HG02938 (cell line): ENCODE measurements around the gene JADE2.
"Not testable (repeated sequence)": the region's sequence is repeated elsewhere in the genome, so short reads cannot be mapped to it uniquely, and the experiment has no call there.

Experiments
- ATAC-seq: cut with Tn5 transposase; IDR thresholded peaks from one replicate; pipeline ENCODE4 v1.9.1; 2021; ENCODE audit warnings: mild to moderate bottlenecking, moderate library complexity; ENCODE audit not compliant: unreplicated experiment

Gene JADE2

DNA sequence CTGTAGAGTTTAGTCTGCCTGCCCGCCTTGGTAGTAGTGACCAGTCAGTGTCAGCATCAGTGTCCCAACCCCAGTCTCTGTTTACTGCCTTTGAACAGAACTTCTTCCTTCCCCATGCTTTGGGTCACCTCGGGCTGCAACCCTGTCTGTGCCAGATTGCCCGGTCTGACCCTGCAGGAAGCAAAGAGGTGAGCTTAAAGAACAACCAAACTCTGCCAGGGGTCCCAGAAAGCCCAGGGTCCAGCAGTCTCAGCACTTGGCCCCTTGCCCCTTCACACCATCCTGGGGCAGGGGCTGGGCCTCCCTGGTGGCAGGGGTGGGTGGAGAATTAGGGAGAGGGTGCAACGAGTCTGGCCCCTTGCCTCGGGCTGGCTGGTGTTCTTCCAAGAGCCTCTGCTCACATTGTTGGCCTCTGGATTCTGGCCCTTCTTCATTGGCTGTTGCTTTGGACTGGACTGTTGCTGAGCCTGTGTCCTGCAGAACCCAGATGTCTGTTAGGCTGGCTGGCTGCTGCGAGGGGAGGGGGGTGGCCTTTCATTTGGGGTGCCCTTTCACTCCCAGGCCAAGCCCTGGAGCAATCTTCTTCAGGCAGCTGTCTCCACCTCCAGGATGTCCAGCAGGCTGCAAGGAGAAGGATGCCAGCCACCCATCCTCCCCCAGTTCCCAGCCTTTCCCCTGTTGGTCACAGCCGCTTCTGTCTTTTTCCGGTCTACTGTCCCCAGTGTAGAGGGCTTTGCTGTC, 55.9 kb downstream of the JADE2 start:
- ATAC-seq: no peak

DNA sequence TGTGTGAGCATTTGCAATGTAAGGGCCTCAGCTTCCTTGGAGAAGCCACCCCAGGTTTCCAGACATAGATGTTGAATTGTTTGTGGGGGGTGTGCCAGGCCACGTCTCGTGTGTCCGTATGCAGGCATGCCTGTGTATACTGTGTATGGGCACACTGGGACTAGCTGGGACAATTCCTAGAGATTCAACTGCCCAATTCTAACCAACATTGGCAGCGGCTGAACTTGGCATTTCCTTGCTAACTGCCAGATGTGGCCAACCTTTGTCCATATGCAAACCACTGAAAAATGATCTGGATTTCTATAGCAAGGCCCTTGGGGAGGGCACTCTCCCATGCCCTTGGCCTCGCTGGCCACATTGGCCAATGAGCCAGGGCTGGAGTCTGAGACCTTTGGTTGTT, 56.8 kb downstream of the JADE2 start:
- no peak for ATAC-seq

DNA sequence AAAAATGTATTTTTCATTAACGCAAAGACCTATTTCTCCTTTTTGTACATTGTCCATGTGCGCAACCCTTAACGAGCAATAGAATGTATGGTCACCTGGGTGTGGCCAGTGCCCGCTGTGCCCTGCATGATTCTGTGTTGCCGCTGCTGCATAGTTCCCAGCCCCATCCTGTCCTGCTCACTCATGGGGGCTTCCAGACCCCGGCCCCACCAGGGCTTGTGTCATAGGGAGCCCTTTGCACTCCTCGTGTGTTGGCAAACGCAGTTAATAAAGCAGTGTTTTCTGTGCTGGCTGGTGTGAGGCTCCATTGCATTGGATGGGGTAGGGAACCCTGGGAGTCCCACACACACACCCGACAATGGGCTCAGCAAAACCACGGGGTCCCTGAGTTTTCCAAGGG, 57.5 kb downstream of the JADE2 start:
- no peak for ATAC-seq

DNA sequence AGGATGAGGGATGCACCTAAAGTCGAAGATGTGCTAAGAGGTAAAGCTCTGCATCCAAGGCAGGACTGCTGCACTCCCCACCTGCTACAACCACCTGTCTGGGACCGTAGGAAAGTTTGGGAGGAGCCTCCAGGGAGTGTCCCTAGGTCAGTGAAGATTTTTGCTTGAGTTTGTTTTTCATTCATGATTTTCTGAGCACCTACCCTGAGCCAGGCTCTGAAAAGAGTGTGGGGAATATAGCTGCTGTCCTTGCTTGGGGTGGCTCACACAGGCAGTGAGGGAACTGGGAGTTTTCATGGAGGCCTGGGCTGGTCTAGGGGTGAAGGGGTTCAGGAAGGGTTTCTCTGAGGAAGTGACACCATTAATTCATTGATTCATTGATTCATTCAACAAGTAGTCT, 58.3 kb downstream of the JADE2 start:
- ATAC-seq: no peak

DNA sequence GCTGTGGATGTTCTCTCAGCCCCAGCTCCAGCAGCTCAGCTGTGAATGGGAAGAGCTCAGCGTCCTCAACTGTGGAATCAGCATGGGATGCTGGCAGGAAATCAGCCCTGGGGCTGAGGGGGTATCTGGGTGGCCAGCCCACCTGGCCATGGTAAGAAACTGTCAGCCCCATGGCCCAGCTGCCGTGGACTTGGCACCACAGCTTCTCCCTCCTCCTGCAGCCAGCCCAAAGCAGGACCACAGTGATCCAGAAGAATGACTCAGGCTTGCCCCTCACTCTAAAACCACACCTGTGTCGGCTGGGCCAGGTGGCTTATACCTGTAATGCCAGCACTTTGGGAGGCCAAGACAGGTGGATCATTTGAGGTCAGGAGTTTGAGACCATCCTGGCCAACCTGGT, 59.2 kb downstream of the JADE2 start:
- no peak for ATAC-seq

DNA sequence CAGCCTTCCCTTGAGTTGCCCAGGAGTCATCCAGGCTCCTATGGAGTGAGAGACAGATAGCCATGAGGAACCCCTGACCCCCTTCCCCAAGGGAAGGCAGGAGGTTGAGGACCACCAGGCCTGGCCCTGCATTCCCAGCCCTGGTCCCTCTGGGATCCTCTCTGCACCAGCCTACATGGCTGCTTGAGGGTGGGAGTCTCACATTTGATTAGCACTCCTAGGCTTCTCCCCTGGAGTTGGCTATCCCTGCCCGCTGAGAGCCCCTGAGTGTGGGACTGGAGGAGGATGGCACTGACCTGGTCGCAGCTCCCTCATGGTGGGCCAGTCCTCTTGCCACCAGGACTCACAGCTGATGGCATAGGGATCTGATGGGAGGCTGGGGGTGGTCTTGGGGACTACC, 60.5 kb downstream of the JADE2 start:
- no peak for ATAC-seq

DNA sequence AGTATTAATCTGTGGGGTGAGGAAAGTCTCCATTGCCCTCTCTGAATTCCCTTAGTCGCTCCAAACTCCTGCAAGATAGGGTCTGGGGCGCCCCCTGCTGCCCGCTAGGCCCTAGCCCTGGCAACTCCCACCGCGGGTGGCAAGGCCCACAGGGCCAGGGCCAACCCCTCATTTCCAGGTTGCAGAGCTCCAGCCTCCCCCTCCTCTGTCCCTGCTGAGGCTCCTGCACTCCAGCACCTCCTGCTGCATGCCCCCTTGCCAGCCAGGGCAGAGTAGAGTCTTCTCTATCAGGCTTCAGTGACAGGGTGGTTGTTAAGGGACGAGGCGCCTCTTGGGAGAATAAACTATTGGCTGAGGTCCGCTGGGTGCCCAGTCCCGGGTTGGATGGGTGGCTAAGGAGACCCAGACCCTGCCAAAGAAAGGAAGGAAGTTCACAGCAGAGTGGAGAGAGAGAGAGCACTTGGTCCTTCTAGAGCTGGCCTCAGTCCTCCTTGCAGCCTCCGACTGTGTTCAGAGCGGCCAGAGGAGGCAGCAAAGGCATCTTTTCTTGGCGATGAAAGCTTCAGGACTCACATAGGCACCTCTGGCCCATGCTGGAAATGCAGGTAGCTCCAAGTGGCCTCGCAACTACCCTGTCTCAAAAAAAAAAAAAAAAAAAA, 61.5 kb downstream of the JADE2 start:
- peak; percentile 90 for ATAC-seq

DNA sequence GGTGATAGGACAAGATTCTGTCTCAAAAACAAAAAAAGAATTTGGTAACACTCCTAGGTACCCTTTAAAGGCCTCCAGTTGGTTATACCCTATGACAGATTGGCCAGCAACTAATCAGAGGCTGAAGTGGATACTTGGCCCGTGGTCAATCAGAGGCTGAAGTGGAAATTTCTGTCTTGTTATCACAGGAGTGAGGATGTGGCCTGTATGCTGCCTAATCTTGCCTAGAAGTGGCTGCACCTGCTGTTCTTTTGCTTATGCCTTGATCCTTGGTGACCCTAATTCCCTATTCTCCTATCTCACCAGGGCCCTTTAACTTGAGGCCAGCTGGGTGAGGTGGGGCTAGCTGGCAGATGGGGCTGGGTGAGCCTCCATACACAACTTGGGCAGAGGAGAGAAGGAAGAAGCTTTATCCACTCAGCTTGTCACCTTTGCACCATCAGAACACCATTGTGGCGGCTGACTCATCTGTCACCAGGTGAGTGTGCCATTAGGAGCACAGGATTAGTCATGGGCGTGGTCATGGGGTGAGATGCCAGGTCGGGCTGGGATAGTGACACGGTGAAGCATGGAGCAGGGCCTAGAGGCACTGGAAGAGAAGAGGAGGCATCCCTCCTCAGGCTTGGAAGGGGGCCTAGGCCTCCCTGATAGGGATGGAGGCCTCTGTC, 65.7 kb downstream of the JADE2 start:
- no peak for ATAC-seq

DNA sequence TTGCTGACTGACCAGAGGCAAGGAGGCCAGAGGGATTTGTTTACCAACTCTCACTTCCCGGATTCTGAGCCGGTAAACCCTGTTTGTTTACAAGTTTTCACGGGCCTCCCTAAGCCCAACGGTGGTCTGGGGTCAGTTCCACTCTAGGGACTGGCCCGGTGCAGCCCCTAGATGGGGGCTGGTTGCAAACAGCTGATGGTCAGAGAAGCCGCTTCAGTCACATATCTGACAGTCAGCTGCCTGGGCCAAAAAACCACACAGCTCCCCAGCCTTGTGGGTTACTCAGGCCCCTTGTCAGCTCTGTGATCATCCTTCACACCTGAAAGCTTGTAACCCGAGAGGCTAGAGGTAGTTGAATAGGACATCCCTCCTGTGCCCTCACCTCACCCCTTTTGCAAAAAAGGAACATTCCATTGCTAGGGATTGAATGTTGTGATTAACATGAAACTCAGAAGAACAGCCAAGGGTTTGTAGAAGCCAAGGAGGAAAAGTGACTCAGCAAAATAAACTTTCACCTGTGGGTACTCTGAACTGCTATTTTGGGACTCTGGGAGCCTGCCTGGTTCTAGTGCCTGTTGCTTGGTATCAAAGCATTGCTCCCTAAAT, 66.8 kb downstream of the JADE2 start:
- ATAC-seq: no peak

DNA sequence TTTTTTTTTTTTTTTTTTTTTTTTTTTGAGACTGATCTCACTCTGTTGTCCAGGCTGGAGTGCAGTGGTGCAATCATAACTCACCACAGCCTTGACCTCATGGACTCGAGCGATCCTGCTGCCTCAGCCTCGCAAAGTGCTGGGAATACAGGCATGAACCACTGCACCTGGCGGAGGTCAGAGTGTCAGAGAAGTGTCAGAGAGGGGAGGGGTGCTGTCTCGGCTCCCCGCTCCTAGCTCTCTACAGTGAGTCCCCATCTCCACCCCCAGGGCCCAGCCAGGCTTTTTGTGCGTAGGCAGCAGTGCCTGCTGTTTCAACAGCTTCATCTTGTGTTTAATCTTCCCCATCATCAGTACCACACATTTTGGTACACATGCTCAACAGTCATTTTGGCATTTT, 68.9 kb downstream of the JADE2 start:
- ATAC-seq: no peak

DNA sequence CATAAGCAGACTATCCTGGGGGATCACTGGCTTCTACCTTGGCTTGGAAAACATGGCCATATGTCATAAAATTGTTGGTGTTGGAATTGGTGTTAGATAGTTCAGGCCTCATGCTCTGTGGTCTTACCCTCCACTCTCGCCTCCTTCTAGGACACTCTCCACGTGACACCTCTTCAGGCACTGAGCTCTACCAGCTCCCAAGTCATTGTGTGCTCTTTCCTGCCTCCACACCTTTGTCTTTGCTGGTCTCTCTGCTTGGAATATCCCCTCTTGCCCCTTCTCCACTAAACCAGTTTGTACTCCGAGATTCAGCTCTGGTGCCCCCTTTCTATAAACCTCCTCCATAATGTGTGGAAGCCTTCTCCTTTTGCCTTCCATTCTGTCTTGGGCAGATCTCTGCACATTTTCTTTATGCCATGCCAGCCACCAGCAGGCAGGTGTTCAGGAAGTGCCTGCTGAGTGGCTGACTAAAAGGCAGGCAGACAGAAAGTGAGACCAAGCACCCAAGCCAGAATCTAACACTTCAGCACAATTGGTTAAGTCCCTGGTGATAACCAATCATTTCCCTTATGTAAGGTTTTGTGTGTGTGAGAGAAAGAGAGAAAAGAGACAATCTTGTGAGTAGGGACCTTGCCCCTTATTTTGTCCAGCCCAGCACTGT, 69.5 kb downstream of the JADE2 start:
- peak; percentile 61 for ATAC-seq

GRCh38 chr5:134595458-134595838, 70.0 kb downstream of the JADE2 start:
- ATAC-seq: no peak

GRCh38 chr5:134599820-134600219, 74.3 kb downstream of the JADE2 start:
- ATAC-seq: not testable (repeated sequence)

GRCh38 chr5:134600600-134600999, 75.1 kb downstream of the JADE2 start:
- no peak for ATAC-seq

DNA sequence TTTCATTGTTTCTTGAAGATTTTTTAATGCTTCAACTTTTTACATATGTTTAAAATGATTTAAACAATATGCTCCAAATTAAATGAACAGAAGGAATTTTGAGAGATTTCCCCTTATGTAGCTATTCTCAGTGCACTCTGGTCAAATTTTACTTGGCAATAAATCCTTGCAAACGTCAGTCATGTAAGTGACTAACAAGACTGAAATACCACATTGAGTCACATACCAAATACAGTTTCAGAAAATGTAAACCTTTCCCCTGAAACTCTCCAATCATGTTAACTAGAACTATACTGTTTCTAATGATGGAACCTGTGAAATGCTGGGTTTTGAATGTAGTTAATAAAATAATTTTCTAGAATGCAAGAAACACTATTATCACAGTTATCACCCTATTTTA, 77.6 kb downstream of the JADE2 start:
- ATAC-seq: no peak

DNA sequence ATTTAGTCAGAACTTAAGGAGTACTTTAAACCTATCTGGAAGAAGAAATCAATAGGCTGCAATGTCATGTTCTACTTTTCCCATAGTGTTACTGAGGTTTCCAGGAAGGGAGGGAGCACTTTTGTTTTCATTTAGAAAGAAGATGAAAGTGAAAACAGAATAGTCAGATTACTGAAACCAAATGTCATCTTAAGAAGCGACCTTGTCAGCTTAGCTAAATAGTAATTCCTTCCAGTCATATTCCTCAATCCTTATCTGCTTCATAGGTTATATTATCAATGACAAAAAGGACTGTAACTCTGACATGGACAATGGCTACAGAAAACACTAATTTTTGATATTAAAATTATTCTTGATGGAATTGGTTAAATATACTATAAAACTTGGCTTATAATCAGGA, 79.4 kb downstream of the JADE2 start:
- no peak for ATAC-seq

DNA sequence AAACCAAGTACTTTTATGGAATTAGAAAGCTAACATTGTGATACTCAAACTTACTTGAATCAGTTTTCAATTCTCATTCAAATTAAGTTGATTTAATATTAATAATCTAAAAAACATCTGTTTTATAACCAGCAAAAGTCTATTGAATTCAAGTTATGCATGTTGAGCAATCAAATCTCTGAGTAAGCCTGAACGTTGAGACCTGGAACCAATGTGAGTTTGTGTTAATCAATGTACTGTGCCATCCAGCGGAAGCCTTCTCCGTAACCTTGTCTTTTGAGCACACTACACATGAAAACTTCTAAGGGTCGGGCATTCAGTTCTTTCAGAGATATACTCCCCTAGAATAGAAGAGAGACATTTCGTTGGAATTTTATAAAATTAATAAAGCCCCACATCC, 81.3 kb downstream of the JADE2 start:
- ATAC-seq: no peak

DNA sequence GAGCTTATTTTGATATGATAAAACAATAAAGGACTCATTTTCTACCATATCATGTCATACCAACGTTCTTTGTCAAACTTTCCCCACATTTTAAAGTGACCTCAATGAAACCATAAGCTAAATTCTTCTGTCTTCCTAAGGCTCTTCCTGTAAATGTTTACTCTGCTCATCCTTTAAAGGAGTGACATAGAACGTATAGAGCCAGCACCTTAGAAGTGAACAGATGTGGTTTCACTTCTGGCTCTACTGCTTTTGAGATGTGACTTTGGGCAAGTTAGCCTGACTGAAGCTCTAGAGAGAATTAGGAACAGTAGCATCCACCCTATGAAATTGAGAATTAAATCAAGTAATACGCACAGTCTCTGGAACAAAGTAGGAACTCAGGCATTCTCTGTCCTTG, 83.1 kb downstream of the JADE2 start:
- no peak for ATAC-seq

DNA sequence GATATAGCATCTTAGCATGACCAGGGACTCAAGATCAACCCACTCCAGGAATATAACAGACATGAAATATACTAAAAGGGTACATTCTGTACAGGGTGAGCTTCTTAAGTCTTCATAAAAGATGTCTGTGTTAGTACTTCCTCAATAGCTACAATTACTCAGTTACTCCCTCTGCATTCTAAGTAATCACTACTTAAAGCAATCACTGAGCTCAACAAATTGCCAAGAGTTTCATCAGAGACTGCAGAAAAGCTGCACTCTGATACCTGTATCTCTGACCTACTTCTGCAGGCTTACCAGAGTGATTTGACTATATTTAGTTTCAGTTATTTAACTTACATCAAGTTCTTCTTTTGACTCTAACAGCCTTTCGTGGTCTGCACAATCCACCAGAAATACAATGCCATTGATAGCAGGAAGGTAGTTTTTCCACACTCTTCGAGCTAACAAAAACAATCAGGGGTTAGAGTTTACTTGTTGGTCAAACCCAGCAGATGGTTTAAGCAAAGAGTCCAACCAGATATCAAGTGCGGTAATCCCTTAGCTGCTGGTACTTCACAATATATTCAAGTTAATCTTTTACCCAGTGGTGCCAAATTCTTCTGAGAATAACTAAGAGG, 83.9 kb downstream of the JADE2 start:
- ATAC-seq: peak; percentile 70

- ATAC-seq: no peak
These were observed 85.3 kb downstream of the JADE2 start for GRCh38 chr5:134610725-134611124.

GRCh38 chr5:134611515-134611914, 86.0 kb downstream of the JADE2 start:
- no peak for ATAC-seq
